B cell (primary cell): Measurements from ENCODE around the gene GYG2.

ENCODE experiments used
- EZH2 ChIP-seq: IDR thresholded peaks from 2 replicates; pipeline ENCODE4 v1.6.1; 2012; ENCODE audit warnings: borderline replicate concordance, low read depth, mild to moderate bottlenecking, moderate library complexity, low read length; ENCODE audit not compliant: insufficient read depth, poor library complexity, severe bottlenecking
- TF ChIP-seq, protein P1 (sequence below): fragments of 200-600 bp; IDR thresholded peaks from one replicate; pipeline ENCODE4 v1.8.0; 2022; ENCODE audit warnings: antibody characterized with exemption, mild to moderate bottlenecking

DNA sequence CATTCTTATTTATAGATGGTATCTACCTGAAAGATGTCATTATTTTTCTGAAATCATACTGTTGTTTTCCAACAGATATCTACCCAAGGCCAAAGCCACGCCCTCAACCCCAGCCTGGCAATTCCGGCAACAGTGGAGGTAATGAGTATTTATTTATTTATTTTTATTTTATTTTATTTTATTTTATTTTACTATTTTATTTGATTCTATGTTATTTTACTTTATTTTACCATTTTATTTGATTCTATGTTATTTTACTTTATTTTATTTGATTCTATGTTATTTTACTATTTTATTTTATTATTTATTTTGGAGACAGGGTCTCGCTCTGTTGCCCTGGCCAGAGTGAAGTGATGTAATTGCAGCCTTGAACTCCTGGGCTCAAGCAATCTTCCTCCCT, 39.2 kb upstream of the GYG2 start:
- TF ChIP-seq, protein P1, sequence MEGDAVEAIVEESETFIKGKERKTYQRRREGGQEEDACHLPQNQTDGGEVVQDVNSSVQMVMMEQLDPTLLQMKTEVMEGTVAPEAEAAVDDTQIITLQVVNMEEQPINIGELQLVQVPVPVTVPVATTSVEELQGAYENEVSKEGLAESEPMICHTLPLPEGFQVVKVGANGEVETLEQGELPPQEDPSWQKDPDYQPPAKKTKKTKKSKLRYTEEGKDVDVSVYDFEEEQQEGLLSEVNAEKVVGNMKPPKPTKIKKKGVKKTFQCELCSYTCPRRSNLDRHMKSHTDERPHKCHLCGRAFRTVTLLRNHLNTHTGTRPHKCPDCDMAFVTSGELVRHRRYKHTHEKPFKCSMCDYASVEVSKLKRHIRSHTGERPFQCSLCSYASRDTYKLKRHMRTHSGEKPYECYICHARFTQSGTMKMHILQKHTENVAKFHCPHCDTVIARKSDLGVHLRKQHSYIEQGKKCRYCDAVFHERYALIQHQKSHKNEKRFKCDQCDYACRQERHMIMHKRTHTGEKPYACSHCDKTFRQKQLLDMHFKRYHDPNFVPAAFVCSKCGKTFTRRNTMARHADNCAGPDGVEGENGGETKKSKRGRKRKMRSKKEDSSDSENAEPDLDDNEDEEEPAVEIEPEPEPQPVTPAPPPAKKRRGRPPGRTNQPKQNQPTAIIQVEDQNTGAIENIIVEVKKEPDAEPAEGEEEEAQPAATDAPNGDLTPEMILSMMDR, result no peak
- no peak for TF ChIP-seq EZH2
